ENCODE data around the gene DOCK4. TPM values are rescaled to one million over a fixed set of nuclear protein-coding genes. Genes with fewer than 3 reads are reported as not detected.

Gene DOCK4
- total RNA-seq, 1 experiment from 2014 or later, result 3.4 TPM

DNA sequence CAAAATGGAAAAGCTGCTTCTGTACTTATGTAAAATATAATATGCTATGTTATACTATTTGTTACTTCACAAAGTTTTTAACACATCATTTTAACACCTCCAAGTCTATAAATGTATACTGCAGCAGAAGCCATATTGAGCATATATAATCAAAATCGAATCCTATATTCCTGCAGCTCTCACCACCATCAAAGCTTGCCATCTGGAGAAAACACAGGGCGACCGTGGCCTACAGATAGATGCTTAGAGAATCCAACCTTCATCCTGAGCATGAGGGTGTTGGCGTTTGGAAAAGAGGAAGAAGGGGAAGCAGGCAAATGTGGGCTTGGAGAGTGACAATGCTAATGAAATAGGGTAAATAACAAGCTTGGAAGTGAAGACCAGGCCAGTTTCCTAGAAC lies 385.2 kb downstream of the DOCK4 start:
- no peak for DNase-seq (ENCODE audit: low spot score)

DNA sequence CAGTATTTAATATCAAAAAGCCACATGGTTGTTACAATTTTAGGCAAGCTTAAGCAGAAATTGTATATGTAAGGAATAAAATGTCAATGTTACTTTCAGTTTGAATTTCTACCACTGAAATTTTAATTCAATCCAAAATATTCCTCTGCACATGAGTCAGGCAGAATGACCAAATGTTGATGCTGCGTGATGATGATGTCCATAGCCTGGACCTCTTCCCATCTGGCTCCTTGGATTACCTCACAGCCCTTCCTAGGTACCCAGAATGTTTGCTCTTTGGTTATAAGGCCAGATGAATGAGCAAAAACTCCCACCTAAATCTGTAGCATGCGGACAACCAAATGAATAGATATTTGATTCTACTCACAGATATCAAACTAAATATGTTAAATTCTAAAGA lies 385.6 kb downstream of the DOCK4 start:
- DNase-seq (ENCODE audit: low spot score), result no peak

DNA sequence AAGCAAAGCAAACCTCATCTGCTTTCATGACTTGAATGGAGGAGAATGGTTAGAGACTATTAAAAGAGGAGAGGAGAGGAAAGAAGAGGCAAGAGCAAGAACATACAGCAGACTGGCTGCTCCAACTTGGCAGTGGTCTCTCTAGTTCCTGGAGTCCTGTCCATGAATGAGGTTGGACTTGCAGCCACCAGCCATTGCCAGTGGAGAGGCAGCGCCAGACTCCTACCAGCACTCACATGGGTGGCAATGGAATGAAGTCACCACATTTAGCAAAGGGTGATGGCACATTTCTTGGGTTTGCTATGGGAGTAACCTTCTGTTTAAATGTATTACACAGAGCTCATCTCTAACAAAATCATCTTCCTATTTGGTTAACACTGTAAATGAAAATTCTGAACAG lies 386.1 kb downstream of the DOCK4 start:
- DNase-seq (ENCODE audit: low spot score), result no peak

DNA sequence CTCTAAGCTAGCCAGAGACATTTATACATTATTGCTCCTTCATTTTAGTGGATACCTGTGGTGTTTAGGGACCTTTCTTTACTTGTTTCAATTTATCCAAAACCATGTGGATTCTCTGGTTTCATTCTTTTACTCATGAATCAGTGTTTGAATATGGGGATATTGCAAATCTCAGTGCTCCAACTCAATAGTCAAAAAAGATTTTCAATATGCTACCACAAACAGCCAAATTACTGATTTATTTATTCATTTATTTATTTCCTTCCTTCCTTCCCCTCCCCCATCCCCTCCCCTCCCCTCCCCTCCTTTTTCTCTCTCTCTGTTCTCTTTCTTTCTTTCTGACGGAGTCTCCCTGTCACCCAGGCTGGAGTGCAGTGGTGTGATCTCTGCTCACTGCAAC lies 390.8 kb downstream of the DOCK4 start:
- no peak for DNase-seq (ENCODE audit: low spot score)

DNA sequence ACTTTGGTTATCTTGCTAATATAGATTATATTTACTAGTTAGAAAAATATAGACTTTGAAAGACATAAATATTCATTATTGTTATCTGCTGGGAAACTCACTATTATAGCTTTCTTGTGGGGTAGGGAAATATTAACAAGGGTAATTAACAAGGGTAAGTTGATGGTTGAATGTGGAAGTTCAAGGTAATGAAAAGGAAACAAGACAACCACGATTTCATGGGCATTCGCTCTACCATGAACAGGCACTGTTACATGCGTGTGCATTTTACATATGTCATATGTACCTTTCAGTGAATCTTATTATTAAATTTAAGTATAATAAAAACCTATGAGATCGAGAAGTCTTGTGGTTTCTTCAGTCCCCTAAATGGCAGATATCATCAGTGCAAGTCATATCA lies 392.9 kb downstream of the DOCK4 start:
- DNase-seq (ENCODE audit: low spot score), result no peak

- no peak for DNase-seq (ENCODE audit: low spot score)
Measured at GRCh38 chr7:111806232-111806631, 400.0 kb downstream of the DOCK4 start.

DNA sequence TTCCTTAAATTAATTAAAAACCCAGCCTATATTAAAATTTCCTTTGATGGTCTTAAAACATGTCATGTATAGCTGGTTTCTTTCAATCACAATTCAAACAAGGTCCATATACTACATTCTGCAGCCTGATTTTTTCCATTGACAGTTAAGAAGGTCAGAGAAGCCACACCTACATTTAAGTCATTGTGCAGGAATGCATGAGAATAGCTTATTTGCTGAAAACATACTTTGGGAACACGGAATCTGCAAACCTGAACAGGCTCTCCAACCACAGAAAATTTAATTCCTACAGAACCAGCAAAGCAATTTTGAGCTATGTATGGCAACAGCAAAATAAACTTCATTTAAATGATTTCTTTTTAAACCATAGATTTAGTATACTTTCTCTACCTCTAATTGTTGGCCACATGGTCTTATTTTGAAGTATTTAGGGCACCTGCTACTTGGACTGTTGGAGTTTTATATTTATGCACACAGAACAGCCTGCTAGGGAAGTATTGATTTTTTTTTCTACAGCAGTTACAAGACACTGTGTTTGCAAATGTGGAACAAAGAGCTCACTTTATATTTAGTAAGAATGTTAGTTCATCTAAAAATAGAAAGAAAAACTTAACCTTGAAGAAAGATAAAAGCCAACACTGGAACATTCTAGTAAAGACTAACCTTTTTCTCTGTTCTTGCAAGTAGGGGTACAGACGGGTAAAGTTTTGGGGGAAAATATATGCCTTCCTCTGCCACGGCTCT lies 403.0 kb downstream of the DOCK4 start:
- DNase-seq (ENCODE audit: low spot score), result no peak

GRCh38 chr7:111802194-111802772 lies 403.9 kb downstream of the DOCK4 start:
- no peak for DNase-seq (ENCODE audit: low spot score)

DNA sequence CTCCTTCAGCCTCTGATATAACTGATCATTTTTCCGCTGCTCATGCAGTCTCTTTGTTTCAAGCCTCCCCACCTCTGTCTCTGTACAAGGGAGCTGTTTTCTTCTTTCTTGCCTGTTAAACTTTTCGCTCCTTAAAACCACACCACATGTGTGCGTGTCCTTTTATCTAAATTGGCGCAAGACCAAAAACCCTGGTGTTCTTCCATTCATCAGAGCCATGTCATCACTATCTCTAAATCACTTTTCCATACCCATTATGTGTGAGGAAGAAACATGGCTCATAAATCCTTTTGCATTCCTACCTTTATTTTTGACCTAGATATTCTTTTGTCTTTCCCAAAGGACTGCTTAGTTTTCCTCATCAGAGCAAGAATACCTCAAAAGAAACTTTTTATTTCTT lies 404.9 kb downstream of the DOCK4 start:
- no peak for DNase-seq (ENCODE audit: low spot score)

GRCh38 chr7:111796671-111797070 lies 409.5 kb downstream of the DOCK4 start:
- no peak for DNase-seq (ENCODE audit: low spot score)

- DNase-seq (ENCODE audit: low spot score), result no peak
Measured at GRCh38 chr7:111789870-111790269, 416.3 kb downstream of the DOCK4 start.

GRCh38 chr7:111789048-111789320 lies 417.2 kb downstream of the DOCK4 start:
- DNase-seq (ENCODE audit: low spot score), result no peak

- peak; percentile 13 for DNase-seq (ENCODE audit: low spot score)
Measured at GRCh38 chr7:111788286-111789047, 417.7 kb downstream of the DOCK4 start.

DNA sequence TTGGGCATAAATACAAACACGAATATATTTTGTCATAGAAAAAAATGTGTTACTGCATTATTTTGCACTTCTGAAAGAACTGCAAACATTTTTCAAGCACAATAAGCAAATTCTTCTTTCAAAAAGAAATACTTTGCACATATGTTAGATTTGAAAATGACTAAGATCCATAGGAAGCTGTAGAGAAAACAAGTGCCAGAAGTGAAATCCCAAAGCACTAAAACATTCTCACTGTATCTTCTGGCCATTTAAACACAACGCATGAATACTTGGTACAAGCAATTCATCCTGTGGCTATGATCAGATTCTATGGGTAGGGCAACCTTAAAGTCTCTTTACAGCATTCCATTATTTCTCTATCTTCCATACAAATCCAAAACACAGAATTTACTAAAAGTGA lies 418.5 kb downstream of the DOCK4 start:
- DNase-seq (ENCODE audit: low spot score), result no peak

- DNase-seq (ENCODE audit: low spot score), result no peak
Measured at GRCh38 chr7:111787099-111787498, 419.1 kb downstream of the DOCK4 start.

GRCh38 chr7:111785076-111785475 lies 421.1 kb downstream of the DOCK4 start:
- no peak for DNase-seq (ENCODE audit: low spot score)

DNA sequence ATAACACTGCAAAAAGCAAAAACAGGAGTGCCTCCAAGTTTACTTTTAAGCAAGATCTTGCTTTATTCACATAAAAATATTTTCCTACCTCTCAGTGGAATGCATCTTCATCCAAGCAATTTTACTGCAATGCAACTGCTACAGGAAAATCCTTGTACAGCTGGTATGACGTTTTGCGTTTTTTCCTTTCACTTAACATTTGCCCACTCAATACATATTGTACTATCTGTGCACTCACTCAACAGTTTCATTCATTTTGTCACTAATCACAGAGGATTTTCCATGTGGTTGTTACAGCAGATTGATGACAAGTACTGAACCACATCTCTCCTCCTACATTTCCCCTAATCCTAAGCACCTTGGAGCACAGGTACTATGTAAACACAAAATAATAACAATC lies 421.9 kb downstream of the DOCK4 start:
- no peak for DNase-seq (ENCODE audit: low spot score)

DNA sequence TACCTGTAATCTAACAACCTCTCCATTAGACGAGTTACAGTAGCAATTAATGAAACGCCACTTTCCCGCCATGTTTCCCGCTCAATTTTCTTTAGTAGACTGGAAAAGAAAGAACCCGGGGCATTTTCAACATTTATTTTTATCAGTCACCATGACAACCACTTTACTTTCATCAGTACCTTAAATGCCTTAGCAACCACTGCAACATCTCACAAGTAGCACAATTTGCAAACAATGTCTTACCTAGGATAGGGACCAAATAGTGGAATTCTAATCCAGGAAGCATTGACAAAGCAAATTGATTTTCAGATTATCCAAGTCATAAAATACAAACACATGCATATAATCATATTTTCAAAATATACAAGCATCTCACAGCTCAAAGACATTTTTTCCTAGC lies 422.3 kb downstream of the DOCK4 start:
- no peak for DNase-seq (ENCODE audit: low spot score)

- DNase-seq (ENCODE audit: low spot score), result no peak
Measured at GRCh38 chr7:111780527-111780926, 425.7 kb downstream of the DOCK4 start.

GRCh38 chr7:111775206-111775605 lies 431.0 kb downstream of the DOCK4 start:
- no peak for DNase-seq (ENCODE audit: low spot score)

DNA sequence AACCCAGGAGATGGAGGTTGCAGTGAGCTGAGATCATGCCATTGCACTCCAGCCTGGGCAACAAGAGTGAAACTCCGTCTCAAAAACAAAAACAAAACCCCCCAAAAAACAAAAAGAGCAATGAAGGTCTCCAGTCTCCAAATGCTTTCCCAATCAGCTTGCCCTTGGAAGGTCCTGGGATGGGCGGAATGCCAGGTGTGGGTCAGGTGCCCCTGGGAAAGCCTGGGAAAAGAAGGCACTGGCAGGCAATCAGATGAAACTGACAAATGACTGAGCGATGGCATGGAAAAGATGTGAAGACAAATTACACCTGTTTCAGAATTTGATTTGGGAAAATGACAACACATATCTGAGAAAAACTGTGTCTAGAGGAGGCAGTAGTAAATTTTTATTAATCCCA lies 433.5 kb downstream of the DOCK4 start:
- DNase-seq (ENCODE audit: low spot score), result no peak

- no peak for DNase-seq (ENCODE audit: low spot score)
Measured at GRCh38 chr7:111771638-111772037, 434.6 kb downstream of the DOCK4 start.

DNA sequence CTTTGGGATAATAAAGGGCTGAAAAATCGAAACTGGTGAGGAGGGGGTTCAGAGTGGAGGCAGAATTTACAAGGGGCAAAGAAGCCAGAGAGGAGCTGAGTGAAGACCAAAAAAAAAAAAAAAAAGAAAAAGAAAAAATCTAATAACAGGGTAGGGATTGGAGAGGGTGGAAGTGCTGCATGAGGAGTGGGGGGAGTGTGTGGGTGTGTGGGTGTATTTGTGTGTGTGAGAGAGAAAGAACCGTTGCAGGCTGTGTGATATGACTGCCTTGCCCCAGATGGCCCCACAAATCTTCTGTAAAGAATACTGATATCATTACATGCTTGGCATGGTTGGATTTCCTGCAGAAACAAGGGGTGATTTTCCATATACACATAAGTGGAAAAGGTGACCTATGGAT lies 436.1 kb downstream of the DOCK4 start:
- no peak for DNase-seq (ENCODE audit: low spot score)
